Panc1 (cell line): ENCODE measurements around the gene SFRP5. TPM values are rescaled to one million over a fixed set of nuclear protein-coding genes. Genes with fewer than 3 reads are reported as not detected.

Source experiments
- ATAC-seq: fragments of 200-7000 bp; cut with Tn5 transposase; 2 replicates; pipeline ENCODE4 v1.9.1; 2020; ENCODE audit warnings: mild to moderate bottlenecking, moderate library complexity
- BruUV-seq: library from RNA; stranded (reverse); fragments of 400-500 nt; replicated peaks from 2 replicates; lab custom pipeline; 2021; lab: Mats Ljungman, UMichigan
- CTCF ChIA-PET: fragments of 300-600 bp; sonication (Branson Sonifier 250); formaldehyde crosslinking; loops from one replicate; lab custom pipeline; 2022; ENCODE audit warnings: antibody characterized with exemption; lab: Charles Lee
- POLR2A ChIA-PET: fragments of 300-600 bp; sonication (Branson Sonifier 250); formaldehyde crosslinking; loops from one replicate; lab custom pipeline; 2022; ENCODE audit warnings: antibody characterized with exemption; lab: Charles Lee
- DNase-seq: peaks from one replicate; pipeline ENCODE4 v3.0.0-alpha.2; 2010; ENCODE audit warnings: low read depth, low spot score
- H3K27ac ChIP-seq: 2 replicates; pipeline ENCODE4 v1.5.1; 2011; ENCODE audit warnings: mild to moderate bottlenecking, low read length, inconsistent platforms
- H3K27me3 ChIP-seq: fragments of 200-500 bp; sonication (Bioruptor generic); 2 replicates; pipeline ENCODE4 v1.6.0; 2014; ENCODE audit warnings: low read length, inconsistent platforms; ENCODE audit not compliant: control insufficient read depth, insufficient read depth
- H3K36me3 ChIP-seq: fragments of 200-500 bp; sonication (Bioruptor generic); 2 replicates; pipeline ENCODE4 v1.5.1; 2014; ENCODE audit warnings: inconsistent platforms, mild to moderate bottlenecking, low read length, moderate library complexity; ENCODE audit not compliant: control insufficient read depth, insufficient read depth
- H3K4me1 ChIP-seq: 2 replicates; pipeline ENCODE4 v1.5.1; 2011; ENCODE audit warnings: inconsistent platforms, mild to moderate bottlenecking, low read length, moderate library complexity; ENCODE audit not compliant: control insufficient read depth, insufficient read depth
- H3K4me3 ChIP-seq, 2 experiments: 2 replicates each; pipeline ENCODE4 v1.5.1; 2011 to 2012; ENCODE audit warnings: low read depth in 2 of 2, low read length in 2 of 2, mild to moderate bottlenecking in 2 of 2, inconsistent platforms in 1 of 2, moderate library complexity in 1 of 2
- H3K9me3 ChIP-seq: fragments of 200-500 bp; sonication (Bioruptor generic); 2 replicates; pipeline ENCODE4 v1.5.1; 2014; ENCODE audit warnings: low read depth, mild to moderate bottlenecking, inconsistent platforms, low read length, moderate library complexity; ENCODE audit not compliant: control insufficient read depth, insufficient read depth
- POLR2AphosphoS5 ChIP-seq: IDR thresholded peaks from 2 replicates; pipeline ENCODE4 v1.6.1; 2012; ENCODE audit warnings: mild to moderate bottlenecking, low read depth, low read length, moderate library complexity
- SIN3A ChIP-seq: IDR thresholded peaks from 2 replicates; pipeline ENCODE4 v1.6.1; 2012; ENCODE audit warnings: low read depth, mild to moderate bottlenecking, low read length, moderate library complexity, borderline replicate concordance; ENCODE audit not compliant: insufficient read depth
- TCF7L2 ChIP-seq: IDR thresholded peaks from 2 replicates; pipeline ENCODE4 v1.6.1; 2011; ENCODE audit warnings: mild to moderate bottlenecking, low read depth, low read length, inconsistent platforms
- in situ Hi-C: cut with HindIII; loops from 2 replicates; pipeline ENCODE4 v1.10.0; 2016; ENCODE audit warnings: low sequenced_read_pairs, low pct_unique_long_range_greater_than_20kb
- intact Hi-C: fragments of 100-400 bp; cut with micrococcal nuclease; formaldehyde crosslinking; loops from one replicate; pipeline ENCODE4 v1.10.0; 2022; ENCODE audit not compliant: unreplicated experiment
- total RNA-seq: library from RNA; stranded (reverse); gene quantifications from one replicate; pipeline ENCODE4 v1.2.1, GENCODE V29; 2021; ENCODE audit not compliant: unreplicated experiment
- TF ChIP-seq, protein P1 (sequence below): fragments of 450-650 bp; IDR thresholded peaks from 2 replicates; pipeline ENCODE4 v1.5.1; 2017; ENCODE audit warnings: mild to moderate bottlenecking
- TF ChIP-seq, protein P2 (sequence below), 2 experiments: IDR thresholded peaks; 2 replicates each; pipeline ENCODE4 v1.6.1; 2011 to 2012; ENCODE audit warnings: low read depth in 2 of 2, control low read depth in 1 of 2, low read length in 1 of 2, mild to moderate bottlenecking in 1 of 2, moderate library complexity in 1 of 2; ENCODE audit not compliant: insufficient read depth in 1 of 2

SFRP5 gene
- total RNA-seq, 1 experiment from 2014 or later: 0.64 TPM

DNA sequence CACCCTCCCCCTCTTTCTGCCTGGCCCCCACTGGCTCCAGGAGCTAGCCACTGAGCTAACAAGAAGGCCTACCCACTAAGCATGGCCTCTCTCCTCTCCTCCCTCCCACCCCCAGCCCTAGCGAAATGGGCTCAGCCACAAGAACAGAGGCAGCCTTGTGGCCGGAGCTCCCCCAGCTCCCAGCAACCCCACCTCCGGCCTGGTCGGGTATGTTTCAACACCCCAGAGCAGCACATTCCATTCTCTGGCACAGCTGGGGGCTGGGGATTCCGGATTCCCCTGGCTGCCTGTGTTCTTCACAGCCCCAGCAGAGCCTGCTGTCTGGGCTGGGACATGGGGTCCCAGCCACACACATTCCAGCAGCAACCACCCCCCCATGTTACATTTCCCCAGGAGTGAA lies 9.0 kb downstream of the SFRP5 start:
- POLR2A ChIA-PET: interaction anchor here (0.6 kb wide), 1 partner anchor 86 kb away, joined by 8 read pairs; no protein-coding TSS in a partner anchor

DNA sequence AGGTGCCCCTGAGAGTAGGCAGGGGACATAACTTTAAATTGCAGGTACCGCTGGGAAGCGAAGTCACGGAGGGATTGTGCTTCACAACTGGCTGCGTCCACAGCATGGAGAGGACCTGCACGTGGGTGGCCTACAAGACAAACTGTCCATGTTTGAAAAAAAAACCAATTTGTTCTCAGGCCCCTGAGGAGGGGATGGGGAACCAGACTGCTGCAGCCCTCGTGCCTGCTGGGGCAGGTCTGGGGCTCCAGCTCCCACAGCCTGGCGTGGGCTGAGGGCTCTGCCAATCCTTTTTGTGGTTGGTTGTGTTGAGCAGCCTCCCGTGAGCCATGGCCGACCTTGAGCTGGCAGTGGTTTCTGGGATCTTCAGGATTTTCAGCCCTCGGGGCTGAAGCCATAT lies 9.7 kb downstream of the SFRP5 start:
- no peaks in the 10 kb centered on the region for H3K27me3 ChIP-seq
- no peak overlapping the region for H3K4me3 ChIP-seq
- no peaks in the 10 kb centered on the region for H3K4me1 ChIP-seq
- POLR2A ChIA-PET: no interaction called here
- in situ Hi-C loops: no loop called here
- no peaks in the 10 kb centered on the region for H3K36me3 ChIP-seq
- H3K9me3 ChIP-seq: no peaks in the 10 kb centered on the region
- intact Hi-C loops: no loop called here
- TF ChIP-seq TCF7L2 (no peak), SIN3A (no peak)
- TF ChIP-seq, protein P1, sequence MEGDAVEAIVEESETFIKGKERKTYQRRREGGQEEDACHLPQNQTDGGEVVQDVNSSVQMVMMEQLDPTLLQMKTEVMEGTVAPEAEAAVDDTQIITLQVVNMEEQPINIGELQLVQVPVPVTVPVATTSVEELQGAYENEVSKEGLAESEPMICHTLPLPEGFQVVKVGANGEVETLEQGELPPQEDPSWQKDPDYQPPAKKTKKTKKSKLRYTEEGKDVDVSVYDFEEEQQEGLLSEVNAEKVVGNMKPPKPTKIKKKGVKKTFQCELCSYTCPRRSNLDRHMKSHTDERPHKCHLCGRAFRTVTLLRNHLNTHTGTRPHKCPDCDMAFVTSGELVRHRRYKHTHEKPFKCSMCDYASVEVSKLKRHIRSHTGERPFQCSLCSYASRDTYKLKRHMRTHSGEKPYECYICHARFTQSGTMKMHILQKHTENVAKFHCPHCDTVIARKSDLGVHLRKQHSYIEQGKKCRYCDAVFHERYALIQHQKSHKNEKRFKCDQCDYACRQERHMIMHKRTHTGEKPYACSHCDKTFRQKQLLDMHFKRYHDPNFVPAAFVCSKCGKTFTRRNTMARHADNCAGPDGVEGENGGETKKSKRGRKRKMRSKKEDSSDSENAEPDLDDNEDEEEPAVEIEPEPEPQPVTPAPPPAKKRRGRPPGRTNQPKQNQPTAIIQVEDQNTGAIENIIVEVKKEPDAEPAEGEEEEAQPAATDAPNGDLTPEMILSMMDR: no peak
- TF ChIP-seq, protein P2, sequence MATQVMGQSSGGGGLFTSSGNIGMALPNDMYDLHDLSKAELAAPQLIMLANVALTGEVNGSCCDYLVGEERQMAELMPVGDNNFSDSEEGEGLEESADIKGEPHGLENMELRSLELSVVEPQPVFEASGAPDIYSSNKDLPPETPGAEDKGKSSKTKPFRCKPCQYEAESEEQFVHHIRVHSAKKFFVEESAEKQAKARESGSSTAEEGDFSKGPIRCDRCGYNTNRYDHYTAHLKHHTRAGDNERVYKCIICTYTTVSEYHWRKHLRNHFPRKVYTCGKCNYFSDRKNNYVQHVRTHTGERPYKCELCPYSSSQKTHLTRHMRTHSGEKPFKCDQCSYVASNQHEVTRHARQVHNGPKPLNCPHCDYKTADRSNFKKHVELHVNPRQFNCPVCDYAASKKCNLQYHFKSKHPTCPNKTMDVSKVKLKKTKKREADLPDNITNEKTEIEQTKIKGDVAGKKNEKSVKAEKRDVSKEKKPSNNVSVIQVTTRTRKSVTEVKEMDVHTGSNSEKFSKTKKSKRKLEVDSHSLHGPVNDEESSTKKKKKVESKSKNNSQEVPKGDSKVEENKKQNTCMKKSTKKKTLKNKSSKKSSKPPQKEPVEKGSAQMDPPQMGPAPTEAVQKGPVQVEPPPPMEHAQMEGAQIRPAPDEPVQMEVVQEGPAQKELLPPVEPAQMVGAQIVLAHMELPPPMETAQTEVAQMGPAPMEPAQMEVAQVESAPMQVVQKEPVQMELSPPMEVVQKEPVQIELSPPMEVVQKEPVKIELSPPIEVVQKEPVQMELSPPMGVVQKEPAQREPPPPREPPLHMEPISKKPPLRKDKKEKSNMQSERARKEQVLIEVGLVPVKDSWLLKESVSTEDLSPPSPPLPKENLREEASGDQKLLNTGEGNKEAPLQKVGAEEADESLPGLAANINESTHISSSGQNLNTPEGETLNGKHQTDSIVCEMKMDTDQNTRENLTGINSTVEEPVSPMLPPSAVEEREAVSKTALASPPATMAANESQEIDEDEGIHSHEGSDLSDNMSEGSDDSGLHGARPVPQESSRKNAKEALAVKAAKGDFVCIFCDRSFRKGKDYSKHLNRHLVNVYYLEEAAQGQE (IDR thresholded peaks at IDR 0.05; ENCODE audit: insufficient read depth in 1 of 2, low read depth in 2 of 2, low read length in 1 of 2): no peak
- BruUV-seq: no TSS peak
- DNase-seq: no peak
- CTCF ChIA-PET: interaction anchor here (0.9 kb wide), 1 partner anchor 12 kb away, joined by 3 read pairs; no protein-coding TSS in a partner anchor
- no peak overlapping the region for H3K27ac ChIP-seq
- no peak for ATAC-seq

More for the DNA sequence above, 9.0 kb downstream of the SFRP5 start:
- Histone ChIP-seq H3K27me3 (no peaks in the 10 kb centered on the region), H3K9me3 (no peaks in the 10 kb centered on the region), H3K4me3 (no peak overlapping the region), H3K36me3 (no peaks in the 10 kb centered on the region), H3K4me1 (no peaks in the 10 kb centered on the region), H3K27ac (no peak overlapping the region)
- ATAC-seq (no peak), DNase-seq (no peak)
- in situ Hi-C loops (no loop called here), intact Hi-C loops (no loop called here)
- CTCF ChIA-PET: interaction anchor here (0.6 kb wide), 1 partner anchor 18 kb away, joined by 4 read pairs; no protein-coding TSS in a partner anchor
- BruUV-seq: no TSS peak
- TF ChIP-seq TCF7L2: no peak

DNA sequence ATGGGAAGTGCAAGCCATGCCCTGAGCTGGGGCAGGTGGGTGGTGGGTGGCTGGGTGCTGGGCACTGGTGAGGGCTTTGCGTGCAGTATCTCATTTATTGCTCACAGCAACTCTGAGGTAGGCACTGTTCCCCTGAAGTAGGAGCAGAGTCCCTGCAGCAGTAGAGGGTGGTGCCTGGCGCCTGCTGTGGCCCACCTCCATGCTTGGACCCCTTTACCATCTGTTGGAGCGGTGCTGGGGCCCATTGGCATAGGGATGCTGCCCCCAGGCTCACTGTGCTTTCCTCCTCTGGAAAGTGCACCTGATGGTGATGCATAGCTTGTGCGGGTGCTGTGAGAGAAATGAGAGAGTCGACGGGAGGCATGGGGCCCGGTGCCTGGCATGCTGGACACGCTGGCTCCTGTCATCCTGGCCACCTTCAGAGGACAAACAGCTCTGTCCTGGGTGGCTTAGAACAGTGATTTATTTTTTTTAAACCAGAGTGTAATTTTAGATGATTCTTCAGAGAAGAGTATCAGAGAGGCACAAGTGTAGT lies 10.4 kb downstream of the SFRP5 start:
- TF ChIP-seq SIN3A: no peak
- TF ChIP-seq, protein P1: no peak
- TF ChIP-seq, protein P2 (IDR thresholded peaks at IDR 0.05; ENCODE audit: insufficient read depth in 1 of 2, low read depth in 2 of 2, low read length in 1 of 2): no peak
- no peak for TF ChIP-seq TCF7L2
- no peak for TF ChIP-seq POLR2AphosphoS5
- in situ Hi-C loops: no loop called here
- Histone ChIP-seq H3K4me3 (no peak overlapping the region), H3K9me3 (no peaks in the 10 kb centered on the region), H3K27ac (no peak overlapping the region), H3K27me3 (no peaks in the 10 kb centered on the region), H3K36me3 (no peaks in the 10 kb centered on the region), H3K4me1 (no peaks in the 10 kb centered on the region)
- ChIA-PET POLR2A (no interaction called here), CTCF (interaction anchor here (0.9 kb wide), 1 partner anchor 11 kb away, joined by 3 read pairs; no protein-coding TSS in a partner anchor)
- no peak for DNase-seq
- ATAC-seq: no peak
- intact Hi-C loops: no loop called here
- no TSS peak for BruUV-seq
